ENCODE data around the gene SRGAP3. TPM values are rescaled to one million over a fixed set of nuclear protein-coding genes. Genes with fewer than 3 reads are reported as not detected.

Gene SRGAP3
- total RNA-seq, 6 experiments from 2014 or later = 1.8 to 5.2 (median 3.1) TPM

- Histone ChIP-seq H3K9me3 (no peaks in the 10 kb centered on the region), H3K36me3 (no peaks in the 10 kb centered on the region), H3K27me3 (no peaks in the 10 kb centered on the region), H3K27ac (no peak overlapping the region), H3K4me3 (no peak overlapping the region), H3K4me1 (no peaks in the 10 kb centered on the region)
- ATAC-seq (no peak), DNase-seq (no peak)
- WGBS (ENCODE audit: insufficient coverage, low coverage, low lambda C conversion rate, missing lambda C conversion rate) = 84% methylated on average over 4 of the region's 4 CpGs
- intact Hi-C loops (cut with DNase I) = no loop called here
- no peak for TF ChIP-seq POLR2A (IDR thresholded peaks at IDR 0.05)
- TF ChIP-seq, protein P1, sequence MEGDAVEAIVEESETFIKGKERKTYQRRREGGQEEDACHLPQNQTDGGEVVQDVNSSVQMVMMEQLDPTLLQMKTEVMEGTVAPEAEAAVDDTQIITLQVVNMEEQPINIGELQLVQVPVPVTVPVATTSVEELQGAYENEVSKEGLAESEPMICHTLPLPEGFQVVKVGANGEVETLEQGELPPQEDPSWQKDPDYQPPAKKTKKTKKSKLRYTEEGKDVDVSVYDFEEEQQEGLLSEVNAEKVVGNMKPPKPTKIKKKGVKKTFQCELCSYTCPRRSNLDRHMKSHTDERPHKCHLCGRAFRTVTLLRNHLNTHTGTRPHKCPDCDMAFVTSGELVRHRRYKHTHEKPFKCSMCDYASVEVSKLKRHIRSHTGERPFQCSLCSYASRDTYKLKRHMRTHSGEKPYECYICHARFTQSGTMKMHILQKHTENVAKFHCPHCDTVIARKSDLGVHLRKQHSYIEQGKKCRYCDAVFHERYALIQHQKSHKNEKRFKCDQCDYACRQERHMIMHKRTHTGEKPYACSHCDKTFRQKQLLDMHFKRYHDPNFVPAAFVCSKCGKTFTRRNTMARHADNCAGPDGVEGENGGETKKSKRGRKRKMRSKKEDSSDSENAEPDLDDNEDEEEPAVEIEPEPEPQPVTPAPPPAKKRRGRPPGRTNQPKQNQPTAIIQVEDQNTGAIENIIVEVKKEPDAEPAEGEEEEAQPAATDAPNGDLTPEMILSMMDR (IDR thresholded peaks at IDR 0.05) = no peak
Measured at GRCh38 chr3:9077029-9077428, 172.4 kb downstream of the SRGAP3 start.

DNA sequence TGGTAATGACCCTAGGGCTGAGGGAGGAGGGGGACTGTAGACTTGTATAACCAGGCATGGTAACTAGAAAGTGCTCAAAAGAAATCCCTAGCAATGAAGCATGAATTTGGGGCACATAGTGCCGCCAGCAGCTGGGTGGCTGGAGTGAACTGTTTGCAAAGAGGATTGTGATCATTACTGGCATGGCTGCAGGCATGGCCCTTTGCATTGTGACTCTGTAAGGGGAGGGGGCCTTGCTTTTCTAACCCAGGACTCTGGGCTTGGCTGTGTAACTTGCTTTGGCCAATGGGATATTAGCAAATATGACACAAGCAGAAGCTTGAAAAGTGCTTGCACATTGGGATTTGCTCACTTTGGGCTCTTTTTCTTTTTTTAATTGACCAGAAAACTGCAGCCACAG lies 173.7 kb downstream of the SRGAP3 start:
- Histone ChIP-seq H3K4me1 (no peaks in the 10 kb centered on the region), H3K9me3 (no peaks in the 10 kb centered on the region), H3K27me3 (no peaks in the 10 kb centered on the region), H3K36me3 (no peaks in the 10 kb centered on the region), H3K27ac (no peak overlapping the region), H3K4me3 (no peak overlapping the region)
- intact Hi-C loops (cut with DNase I) = no loop called here
- ATAC-seq = no peak
- TF ChIP-seq POLR2A (IDR thresholded peaks at IDR 0.05) = no peak
- TF ChIP-seq, protein P1 (IDR thresholded peaks at IDR 0.05) = no peak
- DNase-seq = no peak
- WGBS (ENCODE audit: insufficient coverage, low coverage, low lambda C conversion rate, missing lambda C conversion rate) = 100% methylated on average over 1 of the region's 1 CpG

DNA sequence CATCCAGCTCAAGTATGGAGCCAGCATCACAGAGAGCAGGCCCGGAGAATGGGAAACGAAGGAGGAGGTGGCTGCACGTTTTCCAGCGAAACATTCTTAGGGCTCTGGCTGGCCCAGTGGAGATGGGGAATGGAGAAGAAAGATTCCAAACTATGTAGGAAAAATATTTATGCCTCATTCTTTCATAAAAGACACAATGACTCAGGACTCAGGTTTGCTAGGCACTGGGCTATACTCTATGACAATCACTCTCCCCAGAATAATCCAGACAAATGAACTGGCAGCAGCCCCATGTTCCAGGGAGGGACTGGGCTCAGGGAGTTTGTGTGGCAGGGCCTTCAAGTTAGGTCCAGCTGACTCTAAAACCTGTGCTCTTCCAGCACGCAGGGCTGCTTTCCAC lies 175.4 kb downstream of the SRGAP3 start:
- intact Hi-C loops (cut with DNase I) = no loop called here
- WGBS (ENCODE audit: insufficient coverage, low coverage, low lambda C conversion rate, missing lambda C conversion rate) = 63% methylated on average over 5 of the region's 5 CpGs
- H3K36me3 ChIP-seq = no peaks in the 10 kb centered on the region

GRCh38 chr3:9072667-9073009 lies 176.8 kb downstream of the SRGAP3 start:
- H3K27ac ChIP-seq = no peak overlapping the region
- no peaks in the 10 kb centered on the region for H3K36me3 ChIP-seq
- no peak for DNase-seq
- H3K4me1 ChIP-seq = no peaks in the 10 kb centered on the region
- no peak overlapping the region for H3K4me3 ChIP-seq
- H3K9me3 ChIP-seq = no peaks in the 10 kb centered on the region
- intact Hi-C loops (cut with DNase I) = no loop called here
- no peaks in the 10 kb centered on the region for H3K27me3 ChIP-seq
- ATAC-seq = no peak
- TF ChIP-seq, protein P1 (IDR thresholded peaks at IDR 0.05) = no peak
- TF ChIP-seq POLR2A (IDR thresholded peaks at IDR 0.05) = no peak
- WGBS (ENCODE audit: insufficient coverage, low coverage, low lambda C conversion rate, missing lambda C conversion rate) = 86% methylated on average over 6 of the region's 6 CpGs

More for the DNA sequence above, 175.4 kb downstream of the SRGAP3 start:
- no peak overlapping the region for H3K4me3 ChIP-seq
- no peaks in the 10 kb centered on the region for H3K4me1 ChIP-seq
- no peak overlapping the region for H3K27ac ChIP-seq
- ATAC-seq (no peak), DNase-seq (no peak)
- H3K27me3 ChIP-seq = no peaks in the 10 kb centered on the region
- TF ChIP-seq, protein P1 (IDR thresholded peaks at IDR 0.05) = no peak
- no peak for TF ChIP-seq POLR2A (IDR thresholded peaks at IDR 0.05)
- no peaks in the 10 kb centered on the region for H3K9me3 ChIP-seq
